ENCODE data around the gene OPN4.

Gene OPN4, protein sequence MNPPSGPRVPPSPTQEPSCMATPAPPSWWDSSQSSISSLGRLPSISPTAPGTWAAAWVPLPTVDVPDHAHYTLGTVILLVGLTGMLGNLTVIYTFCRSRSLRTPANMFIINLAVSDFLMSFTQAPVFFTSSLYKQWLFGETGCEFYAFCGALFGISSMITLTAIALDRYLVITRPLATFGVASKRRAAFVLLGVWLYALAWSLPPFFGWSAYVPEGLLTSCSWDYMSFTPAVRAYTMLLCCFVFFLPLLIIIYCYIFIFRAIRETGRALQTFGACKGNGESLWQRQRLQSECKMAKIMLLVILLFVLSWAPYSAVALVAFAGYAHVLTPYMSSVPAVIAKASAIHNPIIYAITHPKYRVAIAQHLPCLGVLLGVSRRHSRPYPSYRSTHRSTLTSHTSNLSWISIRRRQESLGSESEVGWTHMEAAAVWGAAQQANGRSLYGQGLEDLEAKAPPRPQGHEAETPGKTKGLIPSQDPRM

DNA sequence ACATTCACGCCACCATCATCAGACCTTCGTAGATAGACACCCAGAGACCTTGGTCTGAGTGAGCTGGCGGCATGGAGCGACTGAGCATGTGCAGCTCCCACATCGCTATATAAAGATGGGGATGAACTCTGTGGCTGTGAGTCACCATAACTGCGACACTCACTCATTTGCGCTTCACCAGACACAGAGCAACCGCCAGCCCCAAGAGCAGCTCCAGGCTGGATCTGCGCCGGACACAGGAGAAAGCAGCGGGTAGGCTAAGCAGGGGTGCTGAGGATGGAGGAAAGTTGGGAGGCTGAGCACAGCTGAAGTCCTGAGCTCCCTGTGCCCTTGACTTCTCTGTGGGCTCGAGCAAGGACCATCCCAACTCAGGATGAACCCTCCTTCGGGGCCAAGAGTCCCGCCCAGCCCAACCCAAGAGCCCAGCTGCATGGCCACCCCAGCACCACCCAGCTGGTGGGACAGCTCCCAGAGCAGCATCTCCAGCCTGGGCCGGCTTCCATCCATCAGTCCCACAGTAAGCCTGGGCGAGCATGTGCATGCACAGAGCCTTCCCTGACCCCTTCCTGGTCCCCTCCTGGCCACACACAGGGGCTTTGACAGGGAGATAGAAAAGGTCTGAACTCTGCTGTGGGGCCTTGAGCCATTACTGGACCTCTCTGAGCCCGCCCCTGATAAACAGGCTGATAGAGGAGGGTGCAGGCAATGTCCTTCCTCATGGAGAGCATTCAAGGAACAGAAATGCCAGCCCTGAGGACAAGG, at the start of gene OPN4:
OPN4 (plus strand) TSS at position 137 of the 762 bp plus-strand sequence; CDS start at position 374, 237 bp downstream.
- Mint-ChIP-seq H3K27ac (no peak within 1 kb of the TSS), H3K36me3 (ENCODE audit: low read depth) (no peaks in the 10 kb centered on the region), H3K27me3 (ENCODE audit: low read depth, poor library complexity) (peaks cover 34% of the 10 kb centered on the region), H3K4me3 (no peak within 1 kb of the TSS), H3K4me1 (peaks cover 22% of the 10 kb centered on the region), H3K9me3 (no peaks in the 10 kb centered on the region)
- TF ChIP-seq, protein P1, sequence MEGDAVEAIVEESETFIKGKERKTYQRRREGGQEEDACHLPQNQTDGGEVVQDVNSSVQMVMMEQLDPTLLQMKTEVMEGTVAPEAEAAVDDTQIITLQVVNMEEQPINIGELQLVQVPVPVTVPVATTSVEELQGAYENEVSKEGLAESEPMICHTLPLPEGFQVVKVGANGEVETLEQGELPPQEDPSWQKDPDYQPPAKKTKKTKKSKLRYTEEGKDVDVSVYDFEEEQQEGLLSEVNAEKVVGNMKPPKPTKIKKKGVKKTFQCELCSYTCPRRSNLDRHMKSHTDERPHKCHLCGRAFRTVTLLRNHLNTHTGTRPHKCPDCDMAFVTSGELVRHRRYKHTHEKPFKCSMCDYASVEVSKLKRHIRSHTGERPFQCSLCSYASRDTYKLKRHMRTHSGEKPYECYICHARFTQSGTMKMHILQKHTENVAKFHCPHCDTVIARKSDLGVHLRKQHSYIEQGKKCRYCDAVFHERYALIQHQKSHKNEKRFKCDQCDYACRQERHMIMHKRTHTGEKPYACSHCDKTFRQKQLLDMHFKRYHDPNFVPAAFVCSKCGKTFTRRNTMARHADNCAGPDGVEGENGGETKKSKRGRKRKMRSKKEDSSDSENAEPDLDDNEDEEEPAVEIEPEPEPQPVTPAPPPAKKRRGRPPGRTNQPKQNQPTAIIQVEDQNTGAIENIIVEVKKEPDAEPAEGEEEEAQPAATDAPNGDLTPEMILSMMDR (IDR thresholded peaks at IDR 0.05), result no peak
- no peak for DNase-seq

DNA sequence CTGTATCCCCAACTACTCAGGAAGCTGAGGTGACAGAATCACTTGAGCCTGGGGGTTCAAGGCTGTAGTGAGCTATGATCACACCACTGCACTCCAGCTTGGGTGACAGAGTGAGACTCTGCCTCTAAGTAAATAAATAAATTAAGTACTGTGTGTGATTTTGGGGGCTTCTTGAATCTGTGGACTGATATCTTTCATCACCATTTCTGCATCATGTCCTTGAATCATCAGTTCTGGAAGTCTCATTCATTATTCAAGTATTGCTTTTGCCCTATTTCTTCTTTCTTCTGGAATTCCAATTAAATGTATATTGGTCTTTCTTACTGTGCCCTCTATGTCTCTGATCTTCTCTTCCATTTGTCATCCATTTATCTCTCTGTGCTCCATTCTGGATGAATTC, 46.7 kb upstream of the OPN4 start:
- Mint-ChIP-seq H3K4me3 (no peak overlapping the region), H3K4me1 (no peaks in the 10 kb centered on the region), H3K9me3 (peaks cover 23% of the 10 kb centered on the region), H3K27ac (no peak overlapping the region), H3K27me3 (ENCODE audit: low read depth, poor library complexity) (peaks cover 5% of the 10 kb centered on the region), H3K36me3 (ENCODE audit: low read depth) (peaks cover 7% of the 10 kb centered on the region)
- TF ChIP-seq, protein P1 (IDR thresholded peaks at IDR 0.05), result no peak
- no peak for DNase-seq

DNA sequence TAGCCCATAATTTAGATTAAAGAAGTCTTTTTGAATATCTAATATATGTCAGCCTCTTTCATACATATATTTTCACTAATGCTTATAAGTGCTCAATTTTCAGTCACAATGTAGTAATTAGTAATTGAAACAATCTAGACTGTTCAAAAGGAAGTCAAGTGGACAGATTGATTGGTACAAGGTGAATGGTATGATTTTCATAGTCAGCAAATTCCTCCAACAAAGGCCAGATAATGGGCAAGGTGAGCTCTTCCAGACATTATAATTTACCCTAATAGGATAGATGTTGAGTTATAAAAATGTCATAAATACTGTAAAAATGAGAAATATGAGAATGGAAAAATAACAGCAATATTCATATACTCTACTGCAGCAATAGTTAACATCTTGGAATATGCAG, 44.4 kb upstream of the OPN4 start:
- Mint-ChIP-seq H3K27me3 (ENCODE audit: low read depth, poor library complexity) (peaks cover 6% of the 10 kb centered on the region), H3K4me3 (no peak overlapping the region), H3K36me3 (ENCODE audit: low read depth) (peaks cover 7% of the 10 kb centered on the region), H3K27ac (no peak overlapping the region), H3K9me3 (peaks cover 23% of the 10 kb centered on the region), H3K4me1 (no peaks in the 10 kb centered on the region)
- no peak for DNase-seq
- TF ChIP-seq, protein P1 (IDR thresholded peaks at IDR 0.05), result no peak

DNA sequence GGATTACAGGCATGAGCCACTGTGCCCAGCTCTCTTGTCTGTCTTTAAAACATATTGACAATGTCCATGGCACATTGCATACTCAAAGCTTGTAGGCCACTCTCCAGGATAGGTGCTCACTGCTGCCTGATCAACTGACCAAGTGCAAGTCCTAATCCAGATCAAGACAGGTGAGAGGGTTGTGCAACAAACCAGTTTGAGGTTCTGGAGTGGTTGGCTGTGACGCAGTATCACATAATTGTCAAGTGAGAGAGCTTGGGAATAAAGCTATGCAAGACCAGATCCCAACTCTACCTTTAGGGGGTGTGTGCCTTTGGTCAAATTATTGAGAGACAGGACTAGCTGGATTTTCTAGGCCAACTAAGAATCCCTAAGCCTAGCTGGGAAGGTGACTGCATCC, 43.0 kb upstream of the OPN4 start:
- Mint-ChIP-seq H3K27me3 (ENCODE audit: low read depth, poor library complexity) (peaks cover 4% of the 10 kb centered on the region), H3K36me3 (ENCODE audit: low read depth) (peaks cover 7% of the 10 kb centered on the region), H3K27ac (no peak overlapping the region), H3K4me3 (no peak overlapping the region), H3K4me1 (no peaks in the 10 kb centered on the region), H3K9me3 (peaks cover 22% of the 10 kb centered on the region)
- DNase-seq, result no peak
- TF ChIP-seq, protein P1 (IDR thresholded peaks at IDR 0.05), result no peak

DNA sequence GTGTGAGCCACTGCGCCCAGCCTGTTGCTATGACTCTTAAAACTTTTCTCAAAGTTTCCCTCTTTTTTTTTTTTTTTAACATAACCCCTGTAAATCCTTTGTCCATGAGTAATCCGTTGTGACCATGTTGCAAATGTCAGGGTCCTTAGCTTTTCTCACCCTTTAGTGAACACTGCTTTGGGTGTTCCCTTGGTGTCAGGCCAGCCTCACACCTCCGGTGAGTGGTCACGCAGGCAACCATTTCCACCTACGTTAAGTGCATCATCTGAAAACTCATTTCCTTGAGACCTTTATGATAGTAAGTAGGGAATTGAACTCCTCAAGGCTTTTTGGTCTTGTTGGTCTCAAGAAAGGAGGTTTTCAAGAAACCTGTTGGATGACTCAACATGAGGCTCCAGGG, 41.3 kb upstream of the OPN4 start:
- no peak overlapping the region for H3K27ac Mint-ChIP-seq
- TF ChIP-seq, protein P1 (IDR thresholded peaks at IDR 0.05), result no peak
- peaks cover 3% of the 10 kb centered on the region for H3K27me3 Mint-ChIP-seq (ENCODE audit: low read depth, poor library complexity)
- DNase-seq, result no peak
- H3K4me3 Mint-ChIP-seq, result no peak overlapping the region
- H3K9me3 Mint-ChIP-seq, result peaks cover 17% of the 10 kb centered on the region
- no peaks in the 10 kb centered on the region for H3K4me1 Mint-ChIP-seq
- peaks cover 2% of the 10 kb centered on the region for H3K36me3 Mint-ChIP-seq (ENCODE audit: low read depth)
